LNCaP clone FGC (cell line): ENCODE measurements around the gene BCL11A.

Experiments used
- DNase-seq: peaks from one replicate; pipeline ENCODE4 v3.0.0-alpha.2; 2011; ENCODE audit warnings: low read depth
- H3K4me3 ChIP-seq: 2 replicates; pipeline ENCODE4 v1.5.1; 2011; ENCODE audit warnings: mild to moderate bottlenecking, low read depth, low read length, control low read depth
- TF ChIP-seq, protein P1 (sequence below): IDR thresholded peaks from 2 replicates; pipeline ENCODE4 v1.5.1; 2012; ENCODE audit warnings: mild to moderate bottlenecking; ENCODE audit not compliant: control insufficient read depth, insufficient read depth; ENCODE audit errors: extremely low read depth

Gene BCL11A

DNA sequence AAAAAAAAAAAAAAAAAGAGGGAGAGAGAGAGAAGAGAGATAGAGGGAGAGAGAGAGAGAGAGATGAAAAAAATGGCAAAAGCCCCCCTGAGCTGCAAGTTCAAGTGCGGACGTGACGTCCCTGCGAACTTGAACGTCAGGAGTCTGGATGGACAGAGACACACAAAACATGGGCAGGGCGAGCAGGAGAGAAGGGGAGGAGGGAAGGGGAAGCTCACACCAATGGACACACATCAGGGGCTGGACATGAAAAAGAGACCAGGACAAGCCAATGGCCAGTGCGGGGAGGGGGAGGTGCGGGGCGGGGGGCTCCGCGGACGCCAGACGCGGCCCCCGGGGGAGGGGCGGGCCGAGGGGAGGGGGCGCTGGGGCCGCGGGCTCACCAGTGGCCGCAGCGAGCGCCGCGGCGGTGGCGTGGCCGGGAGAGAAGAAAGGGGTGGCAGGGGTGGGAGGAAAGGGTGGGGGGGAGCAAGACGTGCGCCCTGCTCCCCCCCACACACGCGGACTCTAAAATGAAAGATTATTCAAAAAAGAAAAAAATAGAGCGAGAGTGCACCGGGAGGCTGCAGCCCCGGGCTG lies at the start of gene BCL11A:
BCL11A (minus strand) TSS at position 160 of the 579 bp plus-strand sequence. CDS start 384 bp downstream, outside the sequence.
- no peak for DNase-seq
- peak within 1 kb of the TSS; percentile 47 for H3K4me3 ChIP-seq
- TF ChIP-seq, protein P1, sequence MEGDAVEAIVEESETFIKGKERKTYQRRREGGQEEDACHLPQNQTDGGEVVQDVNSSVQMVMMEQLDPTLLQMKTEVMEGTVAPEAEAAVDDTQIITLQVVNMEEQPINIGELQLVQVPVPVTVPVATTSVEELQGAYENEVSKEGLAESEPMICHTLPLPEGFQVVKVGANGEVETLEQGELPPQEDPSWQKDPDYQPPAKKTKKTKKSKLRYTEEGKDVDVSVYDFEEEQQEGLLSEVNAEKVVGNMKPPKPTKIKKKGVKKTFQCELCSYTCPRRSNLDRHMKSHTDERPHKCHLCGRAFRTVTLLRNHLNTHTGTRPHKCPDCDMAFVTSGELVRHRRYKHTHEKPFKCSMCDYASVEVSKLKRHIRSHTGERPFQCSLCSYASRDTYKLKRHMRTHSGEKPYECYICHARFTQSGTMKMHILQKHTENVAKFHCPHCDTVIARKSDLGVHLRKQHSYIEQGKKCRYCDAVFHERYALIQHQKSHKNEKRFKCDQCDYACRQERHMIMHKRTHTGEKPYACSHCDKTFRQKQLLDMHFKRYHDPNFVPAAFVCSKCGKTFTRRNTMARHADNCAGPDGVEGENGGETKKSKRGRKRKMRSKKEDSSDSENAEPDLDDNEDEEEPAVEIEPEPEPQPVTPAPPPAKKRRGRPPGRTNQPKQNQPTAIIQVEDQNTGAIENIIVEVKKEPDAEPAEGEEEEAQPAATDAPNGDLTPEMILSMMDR = no peak

DNA sequence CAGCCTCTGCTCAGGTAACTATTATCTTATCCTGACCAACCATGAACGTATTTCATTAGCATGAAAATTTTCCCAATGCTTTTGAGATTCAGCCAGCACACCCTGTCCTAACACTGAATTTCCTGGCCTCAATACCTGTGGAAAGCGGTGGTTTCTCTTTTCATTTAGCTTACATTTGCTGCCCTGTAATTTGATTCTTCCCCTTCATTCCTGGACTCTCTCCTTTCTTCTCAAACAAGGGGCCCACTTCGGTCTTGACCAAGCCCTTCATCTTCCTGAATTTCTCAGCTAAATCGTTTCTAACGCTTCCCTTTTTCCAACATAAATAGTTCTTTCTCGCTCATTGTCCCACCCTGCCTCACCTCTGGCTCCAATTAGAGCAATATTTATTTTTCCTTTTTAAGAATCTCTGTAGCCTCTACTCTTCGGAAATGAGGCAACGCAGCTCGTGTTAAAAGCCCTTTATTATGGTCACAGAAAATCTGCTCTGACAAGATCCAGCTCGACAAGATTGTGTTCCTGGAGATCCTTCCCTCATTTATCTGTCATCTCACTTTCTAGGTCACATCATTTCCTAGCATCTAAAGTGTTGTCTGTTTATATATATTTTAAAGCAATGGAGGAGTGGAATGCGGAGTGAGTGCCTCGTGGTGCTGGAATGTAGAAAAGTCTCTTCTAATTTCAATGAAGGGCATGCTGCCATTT lies 49.5 kb upstream of the BCL11A start:
- DNase-seq = no peak
- H3K4me3 ChIP-seq = no peak overlapping the region
- TF ChIP-seq, protein P1 = no peak

DNA sequence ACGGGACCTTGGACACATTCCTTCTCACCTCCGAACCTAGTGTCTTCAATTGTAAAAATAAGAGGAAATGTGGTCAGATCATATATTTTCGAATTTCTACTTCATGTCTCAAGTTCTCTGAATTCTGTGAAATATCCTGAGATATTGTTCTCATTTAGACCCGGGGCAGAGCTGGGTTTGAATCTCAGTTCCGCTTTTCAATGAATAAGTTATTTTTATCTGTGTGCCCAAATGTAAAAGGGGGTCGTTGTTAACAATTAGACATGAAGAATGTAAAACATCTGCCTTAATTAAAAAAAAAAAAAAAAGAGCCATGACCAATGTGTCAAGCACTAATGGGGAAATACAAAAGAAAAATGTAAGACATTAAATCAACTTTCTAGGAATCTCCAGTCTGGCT lies 48.9 kb upstream of the BCL11A start:
- DNase-seq = no peak
- TF ChIP-seq, protein P1 = no peak
- H3K4me3 ChIP-seq = no peak overlapping the region

DNA sequence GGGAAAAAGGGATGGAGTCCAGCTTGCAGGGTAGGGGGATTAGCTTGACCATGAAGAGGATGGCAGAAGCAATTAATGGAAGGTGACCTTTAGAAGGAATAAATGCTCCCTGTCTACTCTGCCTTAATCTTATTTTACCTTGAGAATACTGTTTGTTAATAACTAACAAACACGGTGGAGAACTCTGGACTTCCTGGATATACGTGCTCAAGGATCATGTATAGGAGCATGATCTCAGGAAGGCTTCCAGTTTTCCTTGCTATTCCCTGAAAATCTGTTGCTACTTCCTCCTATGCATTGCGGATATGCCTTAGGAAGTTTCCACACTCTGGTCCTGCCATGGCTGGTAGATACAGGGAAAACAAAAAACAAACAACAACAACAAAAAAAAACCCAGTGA lies 44.8 kb upstream of the BCL11A start:
- no peak overlapping the region for H3K4me3 ChIP-seq
- DNase-seq = no peak
- TF ChIP-seq, protein P1 = no peak

DNA sequence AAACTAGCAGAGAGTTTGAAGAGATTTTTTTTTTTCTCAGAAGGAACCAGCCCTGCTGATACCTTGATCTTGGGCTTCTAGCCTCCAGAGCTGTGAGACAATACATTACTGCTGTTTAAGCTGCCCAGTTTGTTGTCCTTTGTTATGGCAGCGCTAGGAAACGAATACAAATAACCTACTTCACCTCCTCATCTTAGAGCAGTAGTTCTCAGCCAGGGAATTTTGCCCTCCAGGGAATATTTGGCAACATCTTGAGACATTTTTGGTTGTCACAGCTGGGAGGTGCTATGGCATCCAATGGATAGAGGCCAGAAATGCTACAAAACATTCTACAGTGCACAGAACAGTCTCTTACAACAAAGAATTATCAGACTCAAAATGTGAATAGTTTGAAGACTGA lies 43.9 kb upstream of the BCL11A start:
- TF ChIP-seq, protein P1 = no peak
- no peak for DNase-seq

DNA sequence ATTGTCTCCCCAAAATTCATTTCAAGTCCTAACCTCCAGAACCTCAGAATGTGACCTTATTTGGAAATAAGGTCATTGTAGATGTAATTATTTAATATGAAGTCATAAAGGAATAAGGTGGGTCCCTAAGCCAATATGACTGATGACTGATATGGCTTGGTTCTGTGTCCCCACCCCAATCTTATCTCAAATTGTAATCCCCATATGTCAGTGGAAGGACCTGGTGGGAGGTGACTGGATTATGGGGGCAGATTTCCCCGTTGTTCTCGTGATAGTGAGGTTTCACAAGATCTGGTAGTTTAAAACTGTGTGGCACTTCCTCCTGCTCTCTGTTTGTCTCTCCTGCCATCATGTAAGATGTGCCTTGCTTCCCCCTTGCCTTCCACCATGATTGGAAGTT lies 43.0 kb upstream of the BCL11A start:
- H3K4me3 ChIP-seq = no peak overlapping the region
- DNase-seq = no peak
- TF ChIP-seq, protein P1 = no peak

More for the DNA sequence above, 43.9 kb upstream of the BCL11A start:
- H3K4me3 ChIP-seq = no peak overlapping the region
